Gastroesophageal sphincter (tissue), 4 donors: ENCODE data around the gene C4orf50. TPM values are rescaled to one million over a fixed set of nuclear protein-coding genes. Genes with fewer than 3 reads are reported as not detected.

ENCODE experiments used
- ATAC-seq: fragments of 150-250 bp; one replicate; pipeline ENCODE4 v1.9.1; 2016; ENCODE audit warnings: mild to moderate bottlenecking, moderate library complexity
- H3K27ac ChIP-seq, 4 donors: fragments of 200-600 bp; sonication (generic) in 3 of 4; 1 replicate in 3 of 4; 2 replicates in 1 of 4; pipeline ENCODE4 v1.5.1; 2016 to 2019
- H3K27me3 ChIP-seq: fragments of 200-600 bp; sonication (generic); one replicate; pipeline ENCODE4 v1.5.1; 2019
- H3K36me3 ChIP-seq, 2 donors: fragments of 200-600 bp; sonication (generic); one replicate each; pipeline ENCODE4 v1.5.1; 2019; ENCODE audit warnings: control low read depth in 1 of 2
- H3K4me1 ChIP-seq, 3 donors: fragments of 200-600 bp; sonication (generic); 1 replicate in 2 of 3; 2 replicates in 1 of 3; pipeline ENCODE4 v1.5.1; 2016 to 2019; ENCODE audit warnings: control low read depth in 2 of 3
- H3K4me3 ChIP-seq, 2 donors: fragments of 200-600 bp; sonication (generic); one replicate each; pipeline ENCODE4 v1.5.1; 2019; ENCODE audit warnings: mild to moderate bottlenecking in 1 of 2, moderate library complexity in 1 of 2
- H3K9me3 ChIP-seq, 3 donors: fragments of 200-600 bp; sonication (generic); one replicate each; pipeline ENCODE4 v1.5.1; 2017 to 2019; ENCODE audit warnings: control low read depth in 2 of 3
- CTCF ChIP-seq, 4 experiments: fragments of 200-600 bp in 2 of 4; fragments of 450-650 bp in 2 of 4; sonication (generic) in 1 of 4; IDR thresholded peaks; one replicate each; pipeline ENCODE4 v1.5.1; 2017 to 2019; ENCODE audit warnings: antibody characterized with exemption in 4 of 4, mild to moderate bottlenecking in 2 of 4, moderate library complexity in 2 of 4
- EP300 ChIP-seq: sonication (generic); formaldehyde crosslinking; IDR thresholded peaks from one replicate; pipeline ENCODE4 v1.6.1; 2017; ENCODE audit warnings: antibody characterized with exemption, mild to moderate bottlenecking
- POLR2A ChIP-seq, 2 donors: fragments of 450-650 bp; IDR thresholded peaks; one replicate each; pipeline ENCODE4 v1.6.1; 2017; ENCODE audit warnings: antibody characterized with exemption in 2 of 2, mild to moderate bottlenecking in 2 of 2, moderate library complexity in 1 of 2
- POLR2AphosphoS5 ChIP-seq: sonication (generic); formaldehyde crosslinking; IDR thresholded peaks from one replicate; pipeline ENCODE4 v1.6.1; 2017; ENCODE audit warnings: antibody characterized with exemption
- WGBS, 2 donors: methylation state at CpG; one replicate each; pipeline ENCODE4 v1.1.5; 2018; ENCODE audit warnings: low coverage in 1 of 2; 5-methylcytosine and 5-hydroxymethylcytosine counted together
- total RNA-seq, 4 donors: library from RNA; depleted of rRNA; stranded (reverse); fragments of >200 nt; gene quantifications; one replicate each; pipeline ENCODE4 v1.1.0, GENCODE V29; 2016

C4orf50 gene
- total RNA-seq, 4 donors from 2014 or later: under 0.01 to 0.25 (median 0.12) TPM

GRCh38 chr4:5908876-5909427, 109.3 kb downstream of the C4orf50 start:
- no peak overlapping the region for H3K4me3 ChIP-seq
- H3K9me3 ChIP-seq: peaks cover 0 to 37% (median 0%) of the 10 kb centered on the region in 3 donors
- no peak overlapping the region for H3K27ac ChIP-seq
- H3K4me1 ChIP-seq: no peaks in the 10 kb centered on the region
- ATAC-seq: no peak
- WGBS, 2 donors: 64 to 81% methylated on average over 2 to 3 of the region's 3 CpGs
- H3K27me3 ChIP-seq: peaks cover 39% of the 10 kb centered on the region
- H3K36me3 ChIP-seq: no peaks in the 10 kb centered on the region
- TF ChIP-seq CTCF (IDR thresholded peaks at IDR 0.05) (no peak), EP300 (no peak), POLR2A (IDR thresholded peaks at IDR 0.05) (no peak), POLR2AphosphoS5 (no peak)

GRCh38 chr4:5906191-5906590, 112.0 kb downstream of the C4orf50 start:
- WGBS, 2 donors: 9 to 21% methylated on average over 5 of the region's 5 CpGs
- Histone ChIP-seq H3K4me1 (no peaks in the 10 kb centered on the region), H3K36me3 (no peaks in the 10 kb centered on the region), H3K4me3 (no peak overlapping the region), H3K9me3 (peaks cover 0 to 31% (median 0%) of the 10 kb centered on the region in 3 donors), H3K27ac (no peak overlapping the region), H3K27me3 (peaks cover 66% of the 10 kb centered on the region)
- ATAC-seq: no peak
- TF ChIP-seq POLR2AphosphoS5: no peak
- no peak for TF ChIP-seq EP300
- no peak for TF ChIP-seq CTCF (IDR thresholded peaks at IDR 0.05)
- TF ChIP-seq POLR2A (IDR thresholded peaks at IDR 0.05): no peak

GRCh38 chr4:5905714-5906113, 112.5 kb downstream of the C4orf50 start:
- Histone ChIP-seq H3K36me3 (no peaks in the 10 kb centered on the region), H3K4me3 (no peak overlapping the region), H3K9me3 (peaks cover 0 to 31% (median 0%) of the 10 kb centered on the region in 3 donors), H3K27ac (no peak overlapping the region), H3K4me1 (no peaks in the 10 kb centered on the region), H3K27me3 (peaks cover 71% of the 10 kb centered on the region)
- TF ChIP-seq POLR2A (IDR thresholded peaks at IDR 0.05) (no peak), CTCF (IDR thresholded peaks at IDR 0.05) (no peak), POLR2AphosphoS5 (no peak), EP300 (no peak)
- 6 to 8% methylated on average over 3 to 8 of the region's 8 CpGs for WGBS, 2 donors
- no peak for ATAC-seq

GRCh38 chr4:5900844-5901243, 117.4 kb downstream of the C4orf50 start:
- Histone ChIP-seq H3K4me1 (no peaks in the 10 kb centered on the region), H3K27ac (no peak overlapping the region), H3K4me3 (no peak overlapping the region), H3K9me3 (peaks cover 0 to 11% (median 0%) of the 10 kb centered on the region in 3 donors), H3K27me3 (peaks cover 96% of the 10 kb centered on the region), H3K36me3 (no peaks in the 10 kb centered on the region)
- no peak for TF ChIP-seq EP300
- 77 to 80% methylated on average over 5 of the region's 5 CpGs for WGBS, 2 donors
- ATAC-seq: no peak

- no peak overlapping the region for H3K4me3 ChIP-seq
- peaks cover 0 to 11% (median 0%) of the 10 kb centered on the region in 3 donors for H3K9me3 ChIP-seq
- no peak overlapping the region for H3K27ac ChIP-seq
- peaks cover 96% of the 10 kb centered on the region for H3K27me3 ChIP-seq
- ATAC-seq: no peak
- WGBS, 2 donors: 33 to 55% methylated on average over 4 of the region's 5 CpGs
- no peaks in the 10 kb centered on the region for H3K4me1 ChIP-seq
- no peaks in the 10 kb centered on the region for H3K36me3 ChIP-seq
- TF ChIP-seq POLR2AphosphoS5: no peak
These were observed 118.3 kb downstream of the C4orf50 start for GRCh38 chr4:5899881-5900280.

- no peak overlapping the region for H3K27ac ChIP-seq
- TF ChIP-seq CTCF (IDR thresholded peaks at IDR 0.05): no peak
- TF ChIP-seq EP300: no peak
- TF ChIP-seq POLR2A (IDR thresholded peaks at IDR 0.05): no peak
- ATAC-seq: no peak
- H3K4me1 ChIP-seq: no peaks in the 10 kb centered on the region
- 67% methylated on average over 1 of the region's 1 CpG for WGBS, 2 donors
- H3K36me3 ChIP-seq: no peaks in the 10 kb centered on the region
- H3K4me3 ChIP-seq: no peak overlapping the region
- H3K9me3 ChIP-seq: peaks cover 0 to 11% (median 0%) of the 10 kb centered on the region in 3 donors
- H3K27me3 ChIP-seq: peaks cover 96% of the 10 kb centered on the region
These were observed 118.8 kb downstream of the C4orf50 start for GRCh38 chr4:5899396-5899795.
